ENCODE results near the gene ADGRG7. TPM values are rescaled to one million over a fixed set of nuclear protein-coding genes. Genes with fewer than 3 reads are reported as not detected.

Gene ADGRG7
- total and polyA plus RNA-seq, 2 of the 13 experiments (the other 11 are each of a cell fraction or from before 2014, with no cell fraction given) = not detected

GRCh38 chr3:100635273-100635701 is 25.9 kb downstream of the ADGRG7 start (continued):
- peak; percentile 54; the same call in 1 of the 2 replicates for TF ChIP-seq ARID5B (CRISPR knock-in tag; IDR thresholded peaks at IDR 0.05)
- 0 out of 2 replicates have a peak, but pooled peaks have one; percentile 20 for TF ChIP-seq SAP130 (CRISPR knock-in tag; IDR thresholded peaks at IDR 0.05; ENCODE audit: low read depth)
- no peak for TF ChIP-seq POGZ (CRISPR knock-in tag; IDR thresholded peaks at IDR 0.05)
- TF ChIP-seq ZNF225 (CRISPR knock-in tag; IDR thresholded peaks at IDR 0.05) = no peak
- TF ChIP-seq ARNT (IDR thresholded peaks at IDR 0.05) = no peak
- TF ChIP-seq KLF9 (CRISPR knock-in tag; IDR thresholded peaks at IDR 0.05; ENCODE audit: low read depth) = no peak
- TF ChIP-seq FOXA3 (CRISPR knock-in tag; IDR thresholded peaks at IDR 0.05) = peak; percentile 41; the same call in 1 of the 2 replicates
- 0 out of 2 replicates have a peak, but pooled peaks have one; percentile 3 for TF ChIP-seq FOXK1 (CRISPR knock-in tag; IDR thresholded peaks at IDR 0.05; ENCODE audit: borderline replicate concordance, low read depth)
- TF ChIP-seq ISL2 (CRISPR knock-in tag; IDR thresholded peaks at IDR 0.05) = no peak
- no peak for TF ChIP-seq SMARCC2 (IDR thresholded peaks at IDR 0.05)
- no peak for TF ChIP-seq ZNF142 (CRISPR knock-in tag; IDR thresholded peaks at IDR 0.05)
- no peak for TF ChIP-seq SKI (IDR thresholded peaks at IDR 0.05; ENCODE audit: partially characterized antibody)
- TF ChIP-seq MED13 (CRISPR knock-in tag; IDR thresholded peaks at IDR 0.05) = no peak
- no peak; the same call in 1 of the 2 replicates for TF ChIP-seq SALL1 (CRISPR knock-in tag; IDR thresholded peaks at IDR 0.05)
- no peak for TF ChIP-seq NR3C1 (CRISPR knock-in tag; IDR thresholded peaks at IDR 0.05)
- no peak for TF ChIP-seq ZNF513 (CRISPR knock-in tag; conservative IDR thresholded peaks at IDR 0.05)
- peak; percentile 46; the same call in 1 of the 2 replicates for TF ChIP-seq PHF21A (CRISPR knock-in tag; IDR thresholded peaks at IDR 0.05)
- TF ChIP-seq TSC22D2 (CRISPR knock-in tag; IDR thresholded peaks at IDR 0.05; ENCODE audit: borderline replicate concordance) = no peak
- TF ChIP-seq NAIF1 (CRISPR knock-in tag; IDR thresholded peaks at IDR 0.05; ENCODE audit: borderline replicate concordance) = no peak
